AG08396 (cell line): ENCODE results near the gene MFGE8.

Experiments used
- DNase-seq: peaks from one replicate; pipeline ENCODE4 v3.0.0; 2012; ENCODE audit warnings: low spot score, mixed read lengths

The MFGE8 gene

GRCh38 chr15:88900309-88900981, 12.7 kb downstream of the MFGE8 start:
- peak; percentile 58 for DNase-seq

GRCh38 chr15:88899251-88899650, 13.9 kb downstream of the MFGE8 start:
- DNase-seq, result no peak

- no peak for DNase-seq
These were observed 14.4 kb downstream of the MFGE8 start for GRCh38 chr15:88898736-88899135.

GRCh38 chr15:88897456-88898194, 15.6 kb downstream of the MFGE8 start:
- peak; percentile 84 for DNase-seq

GRCh38 chr15:88897142-88897455, 16.1 kb downstream of the MFGE8 start:
- no peak for DNase-seq

- no peak for DNase-seq
These were observed 16.7 kb downstream of the MFGE8 start for GRCh38 chr15:88896333-88897033.

- DNase-seq, result peak; percentile 77
These were observed 18.1 kb downstream of the MFGE8 start, which contains the start of gene HAPLN3 for GRCh38 chr15:88894819-88895767. Gene HAPLN3, minus strand, starts transcription at chr15:88895544. Its CDS starts 8,246 bp downstream, at chr15:88887298.

- DNase-seq, result peak; percentile 65
These were observed 18.8 kb downstream of the MFGE8 start for GRCh38 chr15:88894348-88894818.

- DNase-seq, result no peak
These were observed 21.5 kb downstream of the MFGE8 start for GRCh38 chr15:88891540-88892254.

GRCh38 chr15:88890495-88890894, 22.7 kb downstream of the MFGE8 start:
- DNase-seq, result no peak

- DNase-seq, result no peak
These were observed 24.5 kb downstream of the MFGE8 start for GRCh38 chr15:88888719-88889118.

- no peak for DNase-seq
These were observed 26.1 kb downstream of the MFGE8 start for GRCh38 chr15:88887068-88887580.

- DNase-seq, result no peak
These were observed 30.4 kb downstream of the MFGE8 start for GRCh38 chr15:88882785-88883184.

- peak; percentile 35 for DNase-seq
These were observed 31.4 kb downstream of the MFGE8 start for GRCh38 chr15:88881775-88882174.

GRCh38 chr15:88880944-88881740, 32.0 kb downstream of the MFGE8 start:
- DNase-seq, result no peak

- peak; percentile 81 for DNase-seq
These were observed 34.4 kb downstream of the MFGE8 start for GRCh38 chr15:88878720-88879184.

- no peak for DNase-seq
These were observed 35.3 kb downstream of the MFGE8 start for GRCh38 chr15:88877906-88878305.

GRCh38 chr15:88877415-88877814, 35.8 kb downstream of the MFGE8 start:
- DNase-seq, result no peak

- no peak for DNase-seq
These were observed 36.6 kb downstream of the MFGE8 start for GRCh38 chr15:88876573-88876972.

- DNase-seq, result no peak
These were observed 38.5 kb downstream of the MFGE8 start for GRCh38 chr15:88874684-88875083.
